Measurements from ENCODE around the gene CCDC68.

The CCDC68 gene

GRCh38 chr18:54923339-54923956 lies 35.8 kb downstream of the CCDC68 start:
- no peak for DNase-seq (ENCODE audit: low read depth in 4 of 4, low spot score in 1 of 4)

GRCh38 chr18:54919412-54919811 lies 39.8 kb downstream of the CCDC68 start:
- DNase-seq (ENCODE audit: low read depth in 4 of 4, low spot score in 1 of 4): no peak

- no peak for DNase-seq (ENCODE audit: low read depth in 4 of 4, low spot score in 1 of 4)
Observed at GRCh38 chr18:54918060-54918459, 41.2 kb downstream of the CCDC68 start.

GRCh38 chr18:54916507-54916906 lies 42.8 kb downstream of the CCDC68 start:
- DNase-seq (ENCODE audit: low read depth in 4 of 4, low spot score in 1 of 4): no peak

GRCh38 chr18:54914816-54915215 lies 44.4 kb downstream of the CCDC68 start:
- DNase-seq (ENCODE audit: low read depth in 4 of 4, low spot score in 1 of 4): no peak

GRCh38 chr18:54911551-54911950 lies 47.7 kb downstream of the CCDC68 start:
- no peak for DNase-seq (ENCODE audit: low read depth in 4 of 4, low spot score in 1 of 4)

- DNase-seq (ENCODE audit: low read depth in 4 of 4, low spot score in 1 of 4): no peak
Observed at GRCh38 chr18:54910161-54910919, 48.9 kb downstream of the CCDC68 start.

GRCh38 chr18:54909538-54909937 lies 49.7 kb downstream of the CCDC68 start:
- no peak for DNase-seq (ENCODE audit: low read depth in 4 of 4, low spot score in 1 of 4)

- no peak for DNase-seq (ENCODE audit: low read depth in 4 of 4, low spot score in 1 of 4)
Observed at GRCh38 chr18:54906331-54907185, 52.7 kb downstream of the CCDC68 start.

GRCh38 chr18:54905629-54906028 lies 53.6 kb downstream of the CCDC68 start:
- no peak for DNase-seq (ENCODE audit: low read depth in 4 of 4, low spot score in 1 of 4)

GRCh38 chr18:54904581-54904980 lies 54.7 kb downstream of the CCDC68 start:
- DNase-seq (ENCODE audit: low read depth in 4 of 4, low spot score in 1 of 4): no peak

- no peak for DNase-seq (ENCODE audit: low read depth in 4 of 4, low spot score in 1 of 4)
Observed at GRCh38 chr18:54900290-54900689, 59.0 kb downstream of the CCDC68 start.

- no peak for DNase-seq (ENCODE audit: low read depth in 4 of 4, low spot score in 1 of 4)
Observed at GRCh38 chr18:54899500-54899899, 59.8 kb downstream of the CCDC68 start.

GRCh38 chr18:54888933-54889332 lies 70.3 kb downstream of the CCDC68 start:
- no peak for DNase-seq (ENCODE audit: low read depth in 4 of 4, low spot score in 1 of 4)

- no peak for DNase-seq (ENCODE audit: low read depth in 4 of 4, low spot score in 1 of 4)
Observed at GRCh38 chr18:54888378-54888777, 70.9 kb downstream of the CCDC68 start.

- DNase-seq (ENCODE audit: low read depth in 4 of 4, low spot score in 1 of 4): no peak
Observed at GRCh38 chr18:54883816-54884604, 75.3 kb downstream of the CCDC68 start.

- DNase-seq (ENCODE audit: low read depth in 4 of 4, low spot score in 1 of 4): no peak
Observed at GRCh38 chr18:54882318-54882717, 76.9 kb downstream of the CCDC68 start.

GRCh38 chr18:54881229-54881768 lies 78.0 kb downstream of the CCDC68 start:
- DNase-seq (ENCODE audit: low read depth in 4 of 4, low spot score in 1 of 4): no peak

GRCh38 chr18:54880395-54881105 lies 78.7 kb downstream of the CCDC68 start:
- DNase-seq (ENCODE audit: low read depth in 4 of 4, low spot score in 1 of 4): no peak

GRCh38 chr18:54879691-54880090 lies 79.6 kb downstream of the CCDC68 start:
- DNase-seq (ENCODE audit: low read depth in 4 of 4, low spot score in 1 of 4): no peak
